GM19043 (cell line): ENCODE measurements around the gene OR10A5.
A peak's percentile ranks its signal among the peaks of the same experiment; 100 is the strongest.
"Not testable (repeated sequence)": the region's sequence is repeated elsewhere in the genome, so short reads cannot be mapped to it uniquely, and the experiment has no call there.

ENCODE experiments used
- ATAC-seq: cut with Tn5 transposase; IDR thresholded peaks from one replicate; pipeline ENCODE4 v1.9.1; 2021; ENCODE audit warnings: low read depth; ENCODE audit not compliant: unreplicated experiment

OR10A5 gene

GRCh38 chr11:6871278-6871677, 25.8 kb downstream of the OR10A5 start:
- ATAC-seq: no peak

GRCh38 chr11:6875761-6876160, 30.3 kb downstream of the OR10A5 start:
- ATAC-seq: no peak

- ATAC-seq: no peak
Measured at GRCh38 chr11:6876325-6876724, 30.8 kb downstream of the OR10A5 start, which contains the start of gene OR10A4. TSS of gene OR10A4 (plus strand) at chr11:6876625. CDS start at chr11:6876648, 23 bp downstream.

- no peak for ATAC-seq
Measured at GRCh38 chr11:6876914-6877313, 31.4 kb downstream of the OR10A5 start.

- no peak for ATAC-seq
Measured at GRCh38 chr11:6882751-6883150, 37.3 kb downstream of the OR10A5 start.

GRCh38 chr11:6887711-6888110, 42.2 kb downstream of the OR10A5 start:
- ATAC-seq: not testable (repeated sequence)

GRCh38 chr11:6888830-6889229, 43.3 kb downstream of the OR10A5 start:
- no peak for ATAC-seq

GRCh38 chr11:6889835-6890234, 44.4 kb downstream of the OR10A5 start:
- no peak for ATAC-seq

GRCh38 chr11:6892400-6892799, 46.9 kb downstream of the OR10A5 start, which contains the start of gene OR2D2:
TSS of gene OR2D2 (minus strand) at chr11:6892500. CDS start at chr11:6892500, 0 bp downstream.
- no peak for ATAC-seq

GRCh38 chr11:6894097-6894496, 48.6 kb downstream of the OR10A5 start:
- ATAC-seq: no peak

GRCh38 chr11:6895010-6895409, 49.5 kb downstream of the OR10A5 start:
- peak; percentile 70 for ATAC-seq
